ENCODE measurements around the gene GRID1.

GRID1 gene

GRCh38 chr10:85598646-85599045 lies 767.9 kb downstream of the GRID1 start:
- DNase-seq, result no peak

- no peak for DNase-seq
These were observed 769.6 kb downstream of the GRID1 start for GRCh38 chr10:85597006-85597405.

GRCh38 chr10:85596389-85596788 lies 770.2 kb downstream of the GRID1 start:
- no peak for DNase-seq

GRCh38 chr10:85594239-85594638 lies 772.4 kb downstream of the GRID1 start:
- DNase-seq, result no peak

GRCh38 chr10:85593226-85593772 lies 773.3 kb downstream of the GRID1 start:
- DNase-seq, result no peak

GRCh38 chr10:85581371-85581770 lies 785.2 kb downstream of the GRID1 start:
- no peak for DNase-seq

GRCh38 chr10:85580585-85580984 lies 786.0 kb downstream of the GRID1 start:
- no peak for DNase-seq

GRCh38 chr10:85578860-85579259 lies 787.7 kb downstream of the GRID1 start:
- no peak for DNase-seq

- no peak for DNase-seq
These were observed 791.2 kb downstream of the GRID1 start for GRCh38 chr10:85575441-85575840.

- DNase-seq, result no peak
These were observed 795.7 kb downstream of the GRID1 start for GRCh38 chr10:85570871-85571270.

- no peak for DNase-seq
These were observed 801.2 kb downstream of the GRID1 start for GRCh38 chr10:85565381-85565780.

- no peak for DNase-seq
These were observed 808.1 kb downstream of the GRID1 start for GRCh38 chr10:85558533-85558932.

GRCh38 chr10:85557706-85558105 lies 808.9 kb downstream of the GRID1 start:
- DNase-seq, result no peak

GRCh38 chr10:85557077-85557476 lies 809.5 kb downstream of the GRID1 start:
- no peak for DNase-seq

All from NCI-H1048 (cell line).